Esophagus muscularis mucosa (tissue), 4 donors: ENCODE results near the gene MAP3K9. TPM values are rescaled to one million over a fixed set of nuclear protein-coding genes. Genes with fewer than 3 reads are reported as not detected.

Source experiments
- DNase-seq: peaks from one replicate; pipeline ENCODE4 v3.0.0-alpha.2; 2017; ENCODE audit errors: extremely low spot score
- H3K27ac ChIP-seq, 4 donors: fragments of 200-600 bp; sonication (generic); replicated peaks in 1 of 4; 1 replicate in 3 of 4; 2 replicates in 1 of 4; pipeline ENCODE4 v1.5.1; 2016 to 2019; ENCODE audit warnings: mild to moderate bottlenecking in 1 of 4
- H3K27me3 ChIP-seq, 4 donors: fragments of 200-600 bp; sonication (generic); one replicate each; pipeline versions ENCODE4 v1.5.1 to v1.6.0; 2016 to 2019
- H3K36me3 ChIP-seq, 4 donors: fragments of 200-600 bp; sonication (generic); one replicate each; pipeline ENCODE4 v1.5.1; 2016 to 2019
- H3K4me1 ChIP-seq, 4 donors: fragments of 200-600 bp; sonication (generic); one replicate each; pipeline ENCODE4 v1.5.1; 2016 to 2019
- H3K4me3 ChIP-seq, 4 donors: fragments of 200-600 bp; sonication (generic); 1 replicate in 2 of 4; 2 replicates in 2 of 4; pipeline ENCODE4 v1.5.1; 2016 to 2019; ENCODE audit warnings: mild to moderate bottlenecking in 4 of 4, moderate library complexity in 1 of 4
- H3K9me3 ChIP-seq, 4 donors: fragments of 200-600 bp; sonication (generic); 1 replicate in 3 of 4; 2 replicates in 1 of 4; pipeline ENCODE4 v1.5.1; 2016 to 2019
- CTCF ChIP-seq, 3 experiments: fragments of 200-600 bp in 2 of 3; fragments of 450-650 bp in 1 of 3; sonication (generic) in 2 of 3; IDR thresholded peaks; one replicate each; pipeline ENCODE4 v1.5.1; 2017 to 2019; ENCODE audit warnings: antibody characterized with exemption in 3 of 3, mild to moderate bottlenecking in 2 of 3, moderate library complexity in 1 of 3
- EP300 ChIP-seq: sonication (generic); formaldehyde crosslinking; IDR thresholded peaks from one replicate; pipeline ENCODE4 v1.6.1; 2017; ENCODE audit warnings: antibody characterized with exemption
- POLR2A ChIP-seq: fragments of 450-650 bp; IDR thresholded peaks from one replicate; pipeline ENCODE4 v1.6.1; 2017; ENCODE audit warnings: antibody characterized with exemption, moderate library complexity, mild to moderate bottlenecking, low read depth
- POLR2AphosphoS5 ChIP-seq, 2 donors: sonication (generic); formaldehyde crosslinking; IDR thresholded peaks; one replicate each; pipeline ENCODE4 v1.6.1; 2017; ENCODE audit warnings: antibody characterized with exemption in 2 of 2
- WGBS: methylation state at CpG from one replicate; pipeline ENCODE4 v1.1.5; 2018; 5-methylcytosine and 5-hydroxymethylcytosine counted together
- intact Hi-C: fragments of 100-400 bp; cut with DNase I; formaldehyde crosslinking; loops from one replicate; pipeline ENCODE4 v1.15.1; 2023
- total RNA-seq, 4 donors: library from RNA; depleted of rRNA; stranded (reverse); fragments of >200 nt; gene quantifications; one replicate each; pipeline versions ENCODE4 v1.1.0 to v1.2.1, GENCODE V29; 2016

MAP3K9 gene
- total RNA-seq, 4 donors from 2014 or later, result 0.83 to 3.3 (median 1.8) TPM

- Histone ChIP-seq H3K27me3 (peaks cover 0 to 8% (median 0%) of the 10 kb centered on the region in 4 donors), H3K4me3 (no peak overlapping the region), H3K36me3 (no peaks in the 10 kb centered on the region), H3K27ac (no peak overlapping the region), H3K9me3 (no peaks in the 10 kb centered on the region), H3K4me1 (no peaks in the 10 kb centered on the region)
- intact Hi-C loops, result no loop called here
- TF ChIP-seq EP300, result no peak
- TF ChIP-seq POLR2AphosphoS5 (IDR thresholded peaks at IDR 0.05), result no peak
- DNase-seq, result no peak
Observed at GRCh38 chr14:70701610-70702009, 107.7 kb downstream of the MAP3K9 start.

GRCh38 chr14:70700955-70701585 lies 108.2 kb downstream of the MAP3K9 start:
- 66% methylated on average over 4 of the region's 4 CpGs for WGBS

DNA sequence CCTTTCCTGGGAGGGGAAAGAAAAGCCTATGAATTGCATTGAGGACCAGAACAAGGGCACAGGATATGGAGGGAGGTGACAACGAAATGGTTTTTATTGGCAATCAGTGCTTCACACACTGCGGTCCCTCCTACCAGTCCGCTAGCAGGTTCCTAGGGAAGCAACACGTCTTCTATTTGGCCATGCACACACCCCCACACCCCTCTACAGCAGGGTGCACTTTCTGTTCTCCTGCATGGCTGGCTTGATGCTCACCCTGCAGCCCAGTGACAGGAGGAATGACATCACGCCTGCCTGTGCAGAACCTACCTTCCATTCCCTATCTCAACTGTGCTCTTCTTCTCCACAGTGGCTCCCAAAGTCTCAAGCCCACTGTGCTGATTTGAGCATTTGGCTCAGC lies 109.7 kb downstream of the MAP3K9 start:
- 84% methylated on average over 5 of the region's 5 CpGs for WGBS
- DNase-seq, result no peak
- no peaks in the 10 kb centered on the region for H3K27me3 ChIP-seq
- no peaks in the 10 kb centered on the region for H3K9me3 ChIP-seq
- no peak overlapping the region for H3K27ac ChIP-seq
- no peaks in the 10 kb centered on the region for H3K36me3 ChIP-seq
- intact Hi-C loops, result no loop called here
- H3K4me1 ChIP-seq, result no peaks in the 10 kb centered on the region
- H3K4me3 ChIP-seq, result no peak overlapping the region
- TF ChIP-seq POLR2AphosphoS5 (IDR thresholded peaks at IDR 0.05) (no peak), POLR2A (no peak), CTCF (IDR thresholded peaks at IDR 0.05) (no peak), EP300 (no peak)

More at GRCh38 chr14:70700955-70701585, 108.2 kb downstream of the MAP3K9 start:
- H3K9me3 ChIP-seq, result no peaks in the 10 kb centered on the region
- H3K4me3 ChIP-seq, result no peak overlapping the region
- no peaks in the 10 kb centered on the region for H3K36me3 ChIP-seq
- no peak overlapping the region for H3K27ac ChIP-seq
- H3K4me1 ChIP-seq, result no peaks in the 10 kb centered on the region
- TF ChIP-seq EP300, result no peak
- no peak for TF ChIP-seq POLR2AphosphoS5 (IDR thresholded peaks at IDR 0.05)
- no peak for TF ChIP-seq POLR2A
- TF ChIP-seq CTCF (IDR thresholded peaks at IDR 0.05), result no peak
- intact Hi-C loops, result no loop called here
- no peak for DNase-seq
- peaks cover 0 to 7% (median 0%) of the 10 kb centered on the region in 4 donors for H3K27me3 ChIP-seq

DNA sequence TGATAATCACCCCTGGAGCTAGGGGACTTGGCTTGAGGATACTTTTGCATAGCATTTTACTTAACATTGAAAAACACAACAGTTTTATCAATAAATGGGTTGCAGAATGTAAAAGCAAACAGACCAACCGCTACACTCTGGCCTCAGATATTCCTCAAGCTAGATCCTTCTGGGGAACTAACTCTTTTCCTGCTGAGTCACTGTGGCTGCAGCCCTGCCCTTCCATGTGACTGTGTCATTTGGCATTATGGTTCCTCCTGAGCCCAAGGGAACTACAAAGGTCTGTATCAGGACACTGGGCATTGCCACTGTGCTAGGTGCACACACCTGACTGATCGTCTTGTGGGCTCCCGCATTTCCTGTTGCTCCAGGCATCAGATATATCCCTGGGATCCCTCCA lies 111.0 kb downstream of the MAP3K9 start:
- TF ChIP-seq POLR2A (no peak), CTCF (IDR thresholded peaks at IDR 0.05) (no peak), POLR2AphosphoS5 (IDR thresholded peaks at IDR 0.05) (no peak), EP300 (no peak)
- 80% methylated on average over 3 of the region's 3 CpGs for WGBS
- no peak for DNase-seq
- Histone ChIP-seq H3K4me1 (no peaks in the 10 kb centered on the region), H3K27ac (no peak overlapping the region), H3K9me3 (no peaks in the 10 kb centered on the region), H3K27me3 (no peaks in the 10 kb centered on the region), H3K4me3 (no peak overlapping the region), H3K36me3 (no peaks in the 10 kb centered on the region)
- intact Hi-C loops, result no loop called here

- Histone ChIP-seq H3K4me3 (no peak overlapping the region), H3K4me1 (no peaks in the 10 kb centered on the region), H3K36me3 (no peaks in the 10 kb centered on the region), H3K27me3 (no peaks in the 10 kb centered on the region), H3K27ac (no peak overlapping the region), H3K9me3 (no peaks in the 10 kb centered on the region)
- WGBS, result 64% methylated on average over 2 of the region's 2 CpGs
- DNase-seq, result no peak
- TF ChIP-seq POLR2AphosphoS5 (IDR thresholded peaks at IDR 0.05) (no peak), POLR2A (no peak), CTCF (IDR thresholded peaks at IDR 0.05) (no peak), EP300 (no peak)
- intact Hi-C loops, result no loop called here
Observed at GRCh38 chr14:70697701-70698100, 111.6 kb downstream of the MAP3K9 start.
